Pancreas (tissue), 10 donors: ENCODE measurements around the gene PSME3. TPM values are rescaled to one million over a fixed set of nuclear protein-coding genes. Genes with fewer than 3 reads are reported as not detected.
A peak's percentile ranks its signal among the peaks of the same experiment; 100 is the strongest.
"Not testable (repeated sequence)": the region's sequence is repeated elsewhere in the genome, so short reads cannot be mapped to it uniquely, and the experiment has no call there.

Experiments
- ATAC-seq, 4 donors: fragments of 200-7000 bp; cut with Tn5 transposase; one replicate each; pipeline versions ENCODE4 v1.8.0 to v1.9.1; 2020; ENCODE audit warnings: mild to moderate bottlenecking in 4 of 4, moderate library complexity in 4 of 4
- DNase-seq, 6 donors: peaks; one replicate each; pipeline ENCODE4 v3.0.0-alpha.2; 2020
- FAIRE-seq: peaks from 2 replicates; lab custom pipeline; 2012; peaks lifted over from hg19 to GRCh38; lab: Jason Lieb, UNC
- H3K27ac ChIP-seq, 4 donors: fragments of 200-600 bp; sonication (generic); 1 replicate in 3 of 4; 2 replicates in 1 of 4; pipeline versions ENCODE4 v1.5.0 to v1.8.0; 2020
- H3K27me3 ChIP-seq, 4 donors: fragments of 200-600 bp; one replicate each; pipeline ENCODE4 v1.8.0; 2021
- H3K36me3 ChIP-seq, 3 donors: fragments of 200-600 bp; sonication (generic) in 1 of 3; one replicate each; pipeline versions ENCODE4 v1.5.0 to v1.8.0; 2020 to 2021
- H3K4me1 ChIP-seq, 3 donors: fragments of 200-600 bp; one replicate each; pipeline ENCODE4 v1.8.0; 2021
- H3K4me3 ChIP-seq, 4 donors: fragments of 200-600 bp; sonication (generic) in 2 of 4; one replicate each; pipeline versions ENCODE4 v1.5.0 to v1.8.0; 2020 to 2021
- H3K9me3 ChIP-seq, 4 donors: fragments of 200-600 bp; one replicate each; pipeline ENCODE4 v1.8.0; 2021
- WGBS, 2 donors: extraction: QIAGEN DNeasy Blood & Tissue Kit; methylation state at CpG; one replicate each; pipeline ENCODE4 v1.1.7; 2013; 5-methylcytosine and 5-hydroxymethylcytosine counted together
- intact Hi-C, 3 donors: fragments of 100-400 bp; cut with DNase I; formaldehyde crosslinking; loops; one replicate each; pipeline versions ENCODE4 v1.11.1 to v1.14.2; 2022
- polyA plus RNA-seq, 2 donors: library from polyadenylated mRNA; stranded (reverse); fragments of 200-250 nt; gene quantifications; one replicate each; pipeline ENCODE4 v1.2.3, GENCODE V29; 2013
- total RNA-seq, 6 donors: library from RNA; stranded (reverse); fragmentation: NEBNext Ultra II Directional in 4 of 6; extraction: Animal tissue kit (Norgen Biotek cat#: 25700) in 4 of 6; gene quantifications; one replicate each; pipeline versions ENCODE4 v1.2.1 to v1.2.4, GENCODE V29; 2021 to 2023
- TF ChIP-seq, protein P1 (sequence below), 4 donors: fragments of 200-600 bp; sonication (generic) in 3 of 4; IDR thresholded peaks; one replicate each; pipeline versions ENCODE4 v1.5.0 to v1.8.0; 2021; ENCODE audit warnings: antibody characterized with exemption in 4 of 4
- donor health status: healthy with polysubstance abuse.
- donor health status: DM: no; HTN: no; CAD: no; lungs with moderate emphysema.
- donor health status: DM: no; HTN: no; CAD: no.
- donor health status: control.
- donor health status: control.
- donor health status: Bipolar disorder and iron deficiency.
- donor health status: DM: yes; HTN: yes; CAD: no.
- donor health status: DM: no; HTN: no; CAD: no.
- donor health status: DM: no; HTN: no; CAD: no.
- donor health status: DM: yes; HTN: yes; CAD: no.

PSME3 gene
- total and polyA plus RNA-seq, 8 donors = 17.8 to 51.6 (median 35.8) TPM

DNA sequence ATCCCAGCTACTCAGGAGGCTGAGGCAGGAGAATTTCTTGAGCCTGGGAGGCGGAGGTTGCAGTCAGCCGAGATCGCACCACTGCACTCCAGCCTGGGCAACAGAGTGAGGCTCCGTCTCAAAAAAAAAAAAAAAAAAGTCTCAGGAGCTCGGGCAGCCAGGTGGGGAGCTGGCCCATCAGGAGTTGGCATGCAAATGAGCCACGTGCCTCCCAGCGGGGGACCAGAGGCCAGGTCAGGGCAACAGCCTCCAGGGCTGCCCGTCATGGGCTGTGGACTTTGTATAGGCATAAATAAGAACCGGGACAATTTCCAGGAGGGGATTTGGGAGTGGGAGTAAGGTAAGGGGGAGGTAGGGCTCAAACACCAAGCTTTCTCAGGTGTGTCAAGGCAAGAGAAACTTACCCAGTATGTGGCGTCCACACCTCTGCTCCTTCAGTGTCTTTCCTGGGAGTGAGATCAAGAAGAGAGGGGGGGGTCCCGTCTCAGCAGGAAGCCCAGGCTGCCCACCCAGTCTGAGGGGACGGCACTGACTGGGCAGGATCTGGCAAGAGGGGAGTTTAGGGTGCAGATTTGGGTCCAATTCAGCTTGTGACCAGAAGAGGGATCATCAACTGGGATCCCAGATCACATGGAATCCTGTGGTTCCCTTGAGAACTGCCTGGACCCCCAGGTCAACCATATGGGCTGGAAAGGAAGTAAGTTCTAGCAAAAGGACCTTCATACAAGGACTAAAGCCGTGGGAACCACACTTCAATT is 45.1 kb downstream of the PSME3 start:
- no peak for FAIRE-seq
- WGBS, 2 donors = 43 to 51% methylated on average over 12 to 13 of the region's 13 CpGs
- DNase-seq = peak in 3 of 6 donors; percentile 35 to 54 (median 36)
- TF ChIP-seq, protein P1, sequence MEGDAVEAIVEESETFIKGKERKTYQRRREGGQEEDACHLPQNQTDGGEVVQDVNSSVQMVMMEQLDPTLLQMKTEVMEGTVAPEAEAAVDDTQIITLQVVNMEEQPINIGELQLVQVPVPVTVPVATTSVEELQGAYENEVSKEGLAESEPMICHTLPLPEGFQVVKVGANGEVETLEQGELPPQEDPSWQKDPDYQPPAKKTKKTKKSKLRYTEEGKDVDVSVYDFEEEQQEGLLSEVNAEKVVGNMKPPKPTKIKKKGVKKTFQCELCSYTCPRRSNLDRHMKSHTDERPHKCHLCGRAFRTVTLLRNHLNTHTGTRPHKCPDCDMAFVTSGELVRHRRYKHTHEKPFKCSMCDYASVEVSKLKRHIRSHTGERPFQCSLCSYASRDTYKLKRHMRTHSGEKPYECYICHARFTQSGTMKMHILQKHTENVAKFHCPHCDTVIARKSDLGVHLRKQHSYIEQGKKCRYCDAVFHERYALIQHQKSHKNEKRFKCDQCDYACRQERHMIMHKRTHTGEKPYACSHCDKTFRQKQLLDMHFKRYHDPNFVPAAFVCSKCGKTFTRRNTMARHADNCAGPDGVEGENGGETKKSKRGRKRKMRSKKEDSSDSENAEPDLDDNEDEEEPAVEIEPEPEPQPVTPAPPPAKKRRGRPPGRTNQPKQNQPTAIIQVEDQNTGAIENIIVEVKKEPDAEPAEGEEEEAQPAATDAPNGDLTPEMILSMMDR (IDR thresholded peaks at IDR 0.05) = no peak
- no peak overlapping the region for H3K27ac ChIP-seq
- no peak overlapping the region for H3K4me3 ChIP-seq
- intact Hi-C loops = no loop called here
- no peaks in the 10 kb centered on the region for H3K27me3 ChIP-seq
- H3K4me1 ChIP-seq = no peaks in the 10 kb centered on the region
- peak; percentile 47 to 85 (median 68) for ATAC-seq
- H3K9me3 ChIP-seq = no peaks in the 10 kb centered on the region
- no peaks in the 10 kb centered on the region for H3K36me3 ChIP-seq

DNA sequence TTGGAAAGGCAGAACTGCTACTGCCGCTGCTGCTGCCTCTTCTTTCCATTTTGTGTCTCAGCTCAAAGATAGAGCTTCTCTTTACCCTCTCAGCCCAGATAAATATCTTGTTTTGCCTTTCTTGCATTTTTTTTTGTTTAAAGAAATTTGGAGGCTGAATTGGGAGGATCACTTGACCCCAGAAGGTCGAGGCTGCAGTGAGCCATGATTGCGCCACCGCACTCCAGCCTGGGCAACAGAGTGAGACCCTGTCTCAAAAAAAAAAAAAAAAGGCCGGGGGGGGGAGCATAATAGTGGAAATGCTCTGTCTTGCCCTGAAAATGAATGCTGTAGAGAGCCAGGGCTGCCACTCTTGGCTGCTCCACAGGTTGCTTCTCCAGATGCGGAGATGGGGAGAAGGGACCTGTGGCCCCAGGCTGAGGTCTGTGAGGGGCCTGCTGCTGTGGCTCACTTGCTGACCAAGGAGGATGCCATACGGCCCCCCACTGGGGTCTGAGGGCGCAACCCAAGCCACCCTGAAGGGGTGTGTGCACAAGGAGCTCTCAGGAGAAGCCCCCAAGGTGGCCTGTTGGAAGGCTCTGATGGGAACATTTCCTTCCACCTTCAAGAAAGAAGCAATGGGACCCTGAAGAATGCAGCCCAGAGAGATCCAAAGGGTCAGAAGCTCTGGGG is 45.9 kb downstream of the PSME3 start:
- Histone ChIP-seq H3K27me3 (no peaks in the 10 kb centered on the region), H3K4me3 (no peak overlapping the region), H3K4me1 (no peaks in the 10 kb centered on the region), H3K27ac (no peak overlapping the region), H3K36me3 (no peaks in the 10 kb centered on the region), H3K9me3 (no peaks in the 10 kb centered on the region)
- ATAC-seq (no peak), DNase-seq (no peak), FAIRE-seq (no peak)
- TF ChIP-seq, protein P1 (IDR thresholded peaks at IDR 0.05) = no peak
- 77 to 85% methylated on average over 8 of the region's 8 CpGs for WGBS, 2 donors
- intact Hi-C loops = no loop called here

DNA sequence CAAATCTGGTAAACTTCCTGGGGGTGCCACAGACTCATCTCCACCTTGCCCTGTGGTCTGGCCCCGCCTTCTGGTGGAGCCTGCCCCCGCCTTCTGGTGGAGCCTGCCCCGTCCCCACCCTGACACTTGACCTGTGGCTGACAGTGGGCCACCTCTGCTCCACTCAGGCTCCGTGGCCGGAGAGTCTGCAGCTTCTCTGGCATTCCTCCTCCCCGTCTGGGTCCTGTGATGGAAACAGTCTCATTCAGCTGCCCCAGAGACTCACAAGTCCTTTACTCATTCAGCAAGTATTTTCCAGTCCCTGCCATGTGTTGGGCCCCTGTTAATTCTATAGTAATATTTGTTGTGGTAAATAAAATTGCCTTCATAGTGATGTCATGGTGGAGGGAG is 46.4 kb downstream of the PSME3 start:
- 84 to 85% methylated on average over 6 of the region's 6 CpGs for WGBS, 2 donors
- TF ChIP-seq, protein P1 (IDR thresholded peaks at IDR 0.05) = no peak
- Histone ChIP-seq H3K9me3 (no peaks in the 10 kb centered on the region), H3K4me3 (no peak overlapping the region), H3K27me3 (no peaks in the 10 kb centered on the region), H3K4me1 (no peaks in the 10 kb centered on the region), H3K36me3 (no peaks in the 10 kb centered on the region), H3K27ac (no peak overlapping the region)
- intact Hi-C loops = no loop called here
- FAIRE-seq = no peak
- no peak for ATAC-seq
- no peak for DNase-seq

DNA sequence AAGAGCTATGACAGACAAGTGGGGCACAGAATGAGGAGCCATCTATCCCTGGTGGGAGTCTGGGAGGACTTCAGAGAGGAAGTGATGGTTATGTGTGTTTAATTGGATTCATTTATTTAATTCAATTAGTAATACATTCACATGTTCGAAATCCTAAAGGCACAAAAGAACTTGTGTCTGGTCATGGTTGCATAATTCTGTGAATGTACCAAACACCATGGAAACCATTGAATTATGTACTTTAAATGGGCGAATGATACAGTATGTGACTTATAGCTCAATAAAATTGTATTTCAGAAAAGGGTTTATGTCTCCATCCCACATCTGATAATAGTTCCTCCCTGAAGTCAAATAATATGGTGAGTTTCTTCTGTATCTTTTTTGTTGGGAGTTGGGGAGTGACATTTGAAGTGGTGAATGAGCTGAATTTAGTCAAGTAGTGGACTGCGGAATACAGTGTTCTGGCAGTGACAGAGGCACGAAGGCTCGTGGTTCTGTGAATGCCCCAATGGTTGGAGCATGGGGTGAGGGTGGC is 47.6 kb downstream of the PSME3 start:
- TF ChIP-seq, protein P1 (IDR thresholded peaks at IDR 0.05) = no peak
- no peak for FAIRE-seq
- H3K27me3 ChIP-seq = no peaks in the 10 kb centered on the region
- H3K36me3 ChIP-seq = no peaks in the 10 kb centered on the region
- 80 to 85% methylated on average over 5 of the region's 5 CpGs for WGBS, 2 donors
- H3K9me3 ChIP-seq = no peaks in the 10 kb centered on the region
- H3K4me1 ChIP-seq = no peaks in the 10 kb centered on the region
- DNase-seq = no peak
- intact Hi-C loops = no loop called here
- no peak overlapping the region for H3K27ac ChIP-seq
- no peak for ATAC-seq
- H3K4me3 ChIP-seq = no peak overlapping the region

DNA sequence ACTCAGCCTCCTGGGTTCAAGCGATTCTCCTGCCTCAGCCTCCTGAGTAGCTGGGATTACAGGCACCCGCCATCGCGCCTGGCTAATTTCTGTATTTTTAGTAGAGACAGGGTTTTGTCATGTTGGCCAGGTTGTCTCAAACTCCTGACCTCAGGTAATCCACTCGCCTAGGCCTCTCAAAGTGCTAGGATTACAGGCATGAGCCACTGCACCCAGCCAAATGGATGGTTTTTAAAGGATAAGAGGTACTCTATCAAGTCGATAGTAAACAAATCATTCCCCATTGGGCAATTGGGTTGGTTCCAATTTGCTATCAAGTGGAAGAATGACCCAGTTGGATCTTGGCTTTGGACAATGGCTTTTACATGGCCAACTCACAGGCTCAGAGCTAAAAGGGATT is 48.5 kb downstream of the PSME3 start:
- H3K36me3 ChIP-seq, FAIRE-seq, H3K9me3 ChIP-seq, intact Hi-C loops, H3K4me1 ChIP-seq, ATAC-seq, H3K27ac ChIP-seq, DNase-seq, H3K4me3 ChIP-seq, H3K27me3 ChIP-seq: not testable (repeated sequence)
- WGBS, 2 donors = 81 to 87% methylated on average over 6 of the region's 6 CpGs
